Breast epithelium (tissue), 4 donors: ENCODE measurements around the gene MAP6. TPM values are rescaled to one million over a fixed set of nuclear protein-coding genes. Genes with fewer than 3 reads are reported as not detected.

ENCODE experiments used
- DNase-seq, 2 donors: peaks; one replicate each; pipeline ENCODE4 v3.0.0-alpha.2; 2019; ENCODE audit warnings: low spot score in 2 of 2
- H3K27ac ChIP-seq, 2 donors: fragments of 200-600 bp; sonication (generic) in 1 of 2; one replicate each; pipeline ENCODE4 v1.5.1; 2016 to 2019; ENCODE audit warnings: mild to moderate bottlenecking in 1 of 2
- H3K27me3 ChIP-seq, 2 donors: fragments of 200-600 bp; sonication (generic) in 1 of 2; one replicate each; pipeline versions ENCODE4 v1.5.1 to v1.6.0; 2017 to 2019; ENCODE audit warnings: control low read depth in 1 of 2, mild to moderate bottlenecking in 1 of 2
- H3K36me3 ChIP-seq: fragments of 200-600 bp; one replicate; pipeline ENCODE4 v1.5.1; 2019
- H3K4me1 ChIP-seq, 2 donors: fragments of 200-600 bp; sonication (generic); one replicate each; pipeline ENCODE4 v1.5.1; 2016 to 2019; ENCODE audit warnings: control low read depth in 1 of 2
- H3K4me3 ChIP-seq, 3 donors: fragments of 200-600 bp; sonication (generic); 1 replicate in 2 of 3; 2 replicates in 1 of 3; pipeline ENCODE4 v1.5.1; 2016 to 2019; ENCODE audit warnings: mild to moderate bottlenecking in 3 of 3, moderate library complexity in 2 of 3
- H3K9me3 ChIP-seq, 2 donors: fragments of 200-600 bp; sonication (generic) in 1 of 2; one replicate each; pipeline ENCODE4 v1.5.1; 2016 to 2019; ENCODE audit warnings: control low read depth in 1 of 2
- POLR2A ChIP-seq: fragments of 450-650 bp; IDR thresholded peaks from one replicate; pipeline ENCODE4 v1.6.1; 2016; ENCODE audit warnings: antibody characterized with exemption, mild to moderate bottlenecking, moderate library complexity
- POLR2AphosphoS5 ChIP-seq, 3 donors: sonication (generic); formaldehyde crosslinking; IDR thresholded peaks; one replicate each; pipeline ENCODE4 v1.6.1; 2017; ENCODE audit warnings: antibody characterized with exemption in 3 of 3
- intact Hi-C: fragments of 100-400 bp; cut with DNase I; formaldehyde crosslinking; loops from one replicate; pipeline ENCODE4 v1.15.1; 2023; ENCODE audit warnings: low total_unique reads
- total RNA-seq, 3 donors: library from RNA; depleted of rRNA; stranded (reverse); fragments of >200 nt; gene quantifications; one replicate each; pipeline ENCODE4 v1.1.0, GENCODE V29; 2016
- TF ChIP-seq, protein P1 (sequence below), 3 donors: fragments of 450-650 bp; IDR thresholded peaks; one replicate each; pipeline ENCODE4 v1.5.1; 2016 to 2017; ENCODE audit warnings: antibody characterized with exemption in 3 of 3, mild to moderate bottlenecking in 3 of 3, moderate library complexity in 3 of 3

The MAP6 gene
- total RNA-seq, 3 donors from 2014 or later = 1.6 to 5.0 (median 2.6) TPM

DNA sequence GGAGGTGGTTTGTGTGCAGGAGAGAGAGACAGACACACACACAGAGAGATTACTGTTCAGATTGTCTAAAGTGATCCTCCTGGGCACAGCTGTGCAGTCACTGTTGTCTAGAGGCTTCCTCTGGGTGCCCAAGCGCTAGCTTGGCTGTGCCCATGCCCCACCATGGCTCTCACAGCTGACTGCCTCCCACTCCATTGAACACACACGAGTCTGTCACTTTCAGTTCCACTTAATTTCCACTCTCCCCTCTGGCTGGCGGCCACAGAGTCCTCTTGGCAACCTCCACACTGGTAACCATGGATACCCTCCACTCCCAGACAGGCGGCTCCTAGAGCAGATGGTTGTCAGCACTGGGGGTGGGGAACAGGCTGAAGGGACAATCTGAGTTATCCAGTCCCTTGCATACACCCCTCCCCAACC is 29.1 kb downstream of the MAP6 start:
- no peaks in the 10 kb centered on the region for H3K27me3 ChIP-seq
- no peaks in the 10 kb centered on the region for H3K36me3 ChIP-seq
- DNase-seq = peak; percentile 31 to 62
- TF ChIP-seq, protein P1, sequence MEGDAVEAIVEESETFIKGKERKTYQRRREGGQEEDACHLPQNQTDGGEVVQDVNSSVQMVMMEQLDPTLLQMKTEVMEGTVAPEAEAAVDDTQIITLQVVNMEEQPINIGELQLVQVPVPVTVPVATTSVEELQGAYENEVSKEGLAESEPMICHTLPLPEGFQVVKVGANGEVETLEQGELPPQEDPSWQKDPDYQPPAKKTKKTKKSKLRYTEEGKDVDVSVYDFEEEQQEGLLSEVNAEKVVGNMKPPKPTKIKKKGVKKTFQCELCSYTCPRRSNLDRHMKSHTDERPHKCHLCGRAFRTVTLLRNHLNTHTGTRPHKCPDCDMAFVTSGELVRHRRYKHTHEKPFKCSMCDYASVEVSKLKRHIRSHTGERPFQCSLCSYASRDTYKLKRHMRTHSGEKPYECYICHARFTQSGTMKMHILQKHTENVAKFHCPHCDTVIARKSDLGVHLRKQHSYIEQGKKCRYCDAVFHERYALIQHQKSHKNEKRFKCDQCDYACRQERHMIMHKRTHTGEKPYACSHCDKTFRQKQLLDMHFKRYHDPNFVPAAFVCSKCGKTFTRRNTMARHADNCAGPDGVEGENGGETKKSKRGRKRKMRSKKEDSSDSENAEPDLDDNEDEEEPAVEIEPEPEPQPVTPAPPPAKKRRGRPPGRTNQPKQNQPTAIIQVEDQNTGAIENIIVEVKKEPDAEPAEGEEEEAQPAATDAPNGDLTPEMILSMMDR (IDR thresholded peaks at IDR 0.05) = no peak
- TF ChIP-seq POLR2AphosphoS5 (IDR thresholded peaks at IDR 0.05) (no peak), POLR2A (no peak)
- H3K27ac ChIP-seq = no peak overlapping the region
- H3K4me1 ChIP-seq = no peaks in the 10 kb centered on the region
- H3K9me3 ChIP-seq = no peaks in the 10 kb centered on the region
- no peak overlapping the region for H3K4me3 ChIP-seq
- intact Hi-C loops = no loop called here

GRCh38 chr11:75637998-75638397 is 30.8 kb downstream of the MAP6 start:
- Histone ChIP-seq H3K36me3 (no peaks in the 10 kb centered on the region), H3K27ac (no peak overlapping the region), H3K27me3 (no peaks in the 10 kb centered on the region), H3K4me1 (no peaks in the 10 kb centered on the region), H3K9me3 (no peaks in the 10 kb centered on the region), H3K4me3 (no peak overlapping the region)
- intact Hi-C loops = no loop called here
- TF ChIP-seq POLR2AphosphoS5 (IDR thresholded peaks at IDR 0.05) (no peak), POLR2A (no peak)
- TF ChIP-seq, protein P1 (IDR thresholded peaks at IDR 0.05) = no peak
- DNase-seq = no peak

- TF ChIP-seq POLR2A (no peak), POLR2AphosphoS5 (IDR thresholded peaks at IDR 0.05) (no peak)
- TF ChIP-seq, protein P1 (IDR thresholded peaks at IDR 0.05) = no peak
- intact Hi-C loops = no loop called here
- Histone ChIP-seq H3K9me3 (no peaks in the 10 kb centered on the region), H3K4me3 (no peak overlapping the region), H3K27me3 (peaks cover 0 to 5% of the 10 kb centered on the region in 2 donors), H3K36me3 (no peaks in the 10 kb centered on the region), H3K4me1 (no peaks in the 10 kb centered on the region), H3K27ac (no peak overlapping the region)
- DNase-seq = no peak
These were observed 33.6 kb downstream of the MAP6 start for GRCh38 chr11:75635066-75635862.

DNA sequence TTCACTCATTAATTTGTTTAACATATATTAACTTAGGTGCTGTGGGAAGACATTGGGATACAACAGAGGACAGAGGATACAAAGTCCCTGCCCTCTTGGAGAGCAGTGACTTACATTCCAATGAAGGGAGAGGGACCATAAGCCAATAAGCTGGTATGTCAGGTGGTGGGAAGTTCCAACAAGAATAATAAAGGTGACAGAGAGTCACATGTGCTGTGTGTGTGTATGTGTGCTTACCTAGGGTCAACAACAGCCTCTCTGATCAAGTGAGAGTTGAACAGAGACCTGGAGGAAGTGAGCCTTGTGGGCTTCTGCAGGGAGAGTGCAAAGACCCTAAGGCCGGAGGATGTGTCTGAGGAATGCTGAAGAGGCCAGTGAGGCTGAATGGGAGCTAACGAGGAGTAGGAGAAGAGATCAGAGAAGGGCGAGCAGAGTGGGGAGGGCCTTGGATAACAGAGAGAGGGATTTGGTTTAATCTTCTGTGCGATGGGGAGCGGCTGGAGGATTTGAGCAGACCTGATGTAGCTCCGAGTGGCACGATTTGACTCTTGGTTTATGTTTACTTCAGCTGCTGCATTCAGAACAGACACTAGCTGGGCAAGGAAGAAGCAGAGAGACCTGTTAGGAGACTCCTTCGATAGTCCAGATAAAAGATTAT is 35.3 kb downstream of the MAP6 start:
- no peaks in the 10 kb centered on the region for H3K9me3 ChIP-seq
- no peaks in the 10 kb centered on the region for H3K36me3 ChIP-seq
- no peak for TF ChIP-seq POLR2A
- TF ChIP-seq, protein P1 (IDR thresholded peaks at IDR 0.05) = no peak
- no peak for TF ChIP-seq POLR2AphosphoS5 (IDR thresholded peaks at IDR 0.05)
- no peak overlapping the region for H3K27ac ChIP-seq
- H3K27me3 ChIP-seq = peaks cover 0 to 5% of the 10 kb centered on the region in 2 donors
- no peak for DNase-seq
- intact Hi-C loops = no loop called here
- no peak overlapping the region for H3K4me3 ChIP-seq
- H3K4me1 ChIP-seq = no peaks in the 10 kb centered on the region

- DNase-seq = no peak
- intact Hi-C loops = no loop called here
- H3K27ac ChIP-seq = no peak overlapping the region
- TF ChIP-seq, protein P1 (IDR thresholded peaks at IDR 0.05) = no peak
- no peak for TF ChIP-seq POLR2A
- no peak for TF ChIP-seq POLR2AphosphoS5 (IDR thresholded peaks at IDR 0.05)
- no peaks in the 10 kb centered on the region for H3K4me1 ChIP-seq
- no peak overlapping the region for H3K4me3 ChIP-seq
- H3K36me3 ChIP-seq = no peaks in the 10 kb centered on the region
- no peaks in the 10 kb centered on the region for H3K9me3 ChIP-seq
- peaks cover 0 to 5% of the 10 kb centered on the region in 2 donors for H3K27me3 ChIP-seq
These were observed 35.9 kb downstream of the MAP6 start for GRCh38 chr11:75632962-75633361.
